HL-60 (cell line): ENCODE measurements around the gene DAZAP1.

Experiments
- CTCF ChIP-seq: IDR thresholded peaks from one replicate; pipeline ENCODE4 v1.5.1; 2011; ENCODE audit warnings: low read length, control low read depth, inconsistent platforms; ENCODE audit not compliant: insufficient read depth
- GABPA ChIP-seq: IDR thresholded peaks from 2 replicates; pipeline ENCODE4 v1.6.1; 2012; ENCODE audit warnings: low read depth
- POLR2AphosphoS5 ChIP-seq: IDR thresholded peaks from 2 replicates; pipeline ENCODE4 v1.6.1; 2012; ENCODE audit warnings: low read depth
- REST ChIP-seq: IDR thresholded peaks from 2 replicates; pipeline ENCODE4 v1.6.1; 2012; ENCODE audit warnings: low read depth; ENCODE audit not compliant: insufficient replicate concordance
- SPI1 ChIP-seq: IDR thresholded peaks from 2 replicates; pipeline ENCODE4 v1.6.1; 2012; ENCODE audit warnings: low read depth, mild to moderate bottlenecking, borderline replicate concordance

- TF ChIP-seq CTCF (no peak), POLR2AphosphoS5 (no peak), REST (no peak), SPI1 (no peak), GABPA (no peak)
Observed at GRCh38 chr19:1422943-1423342, 15.6 kb downstream of the DAZAP1 start.
